Upper lobe of right lung (tissue), 1 donor: ENCODE data around the gene POFUT1. TPM values are rescaled to one million over a fixed set of nuclear protein-coding genes. Genes with fewer than 3 reads are reported as not detected.
A peak's percentile ranks its signal among the peaks of the same experiment; 100 is the strongest.

Experiments used
- ATAC-seq: fragments of 200-7000 bp; cut with Tn5 transposase; one replicate; pipeline ENCODE4 v1.9.1; 2020; ENCODE audit warnings: mild to moderate bottlenecking, moderate library complexity
- DNase-seq: peaks from one replicate; pipeline ENCODE4 v3.0.0-alpha.2; 2020
- H3K27ac ChIP-seq: fragments of 200-600 bp; one replicate; pipeline ENCODE4 v1.8.0; 2022
- H3K27me3 ChIP-seq: fragments of 200-600 bp; one replicate; pipeline ENCODE4 v1.8.0; 2022; ENCODE audit warnings: mild to moderate bottlenecking
- H3K36me3 ChIP-seq: fragments of 200-600 bp; one replicate; pipeline ENCODE4 v1.8.0; 2022
- H3K4me1 ChIP-seq: fragments of 200-600 bp; one replicate; pipeline ENCODE4 v1.8.0; 2022
- H3K4me3 ChIP-seq: fragments of 200-600 bp; one replicate; pipeline ENCODE4 v1.8.0; 2022; ENCODE audit warnings: mild to moderate bottlenecking
- H3K9me3 ChIP-seq: fragments of 200-600 bp; one replicate; pipeline ENCODE4 v1.8.0; 2022
- CTCF ChIP-seq: fragments of 200-600 bp; IDR thresholded peaks from one replicate; pipeline ENCODE4 v1.8.0; 2022; ENCODE audit warnings: antibody characterized with exemption
- intact Hi-C: fragments of 100-400 bp; cut with DNase I; formaldehyde crosslinking; loops from one replicate; pipeline ENCODE4 v1.11.0; 2022
- total RNA-seq: library from RNA; stranded (reverse); fragmentation: NEBNext Ultra II Directional; extraction: Animal tissue kit (Norgen Biotek cat#: 25700); gene quantifications from one replicate; pipeline ENCODE4 v1.2.1, GENCODE V29; 2021
- donor health status: DM: no; HTN: yes; CAD: no; lungs with severe emphysema.

The POFUT1 gene
- total RNA-seq, 1 donor from 2014 or later: 31.5 TPM

- H3K4me3 ChIP-seq: no peak overlapping the region
- H3K9me3 ChIP-seq: no peaks in the 10 kb centered on the region
- no peaks in the 10 kb centered on the region for H3K36me3 ChIP-seq
- DNase-seq (no peak), ATAC-seq (no peak)
- H3K27me3 ChIP-seq: no peaks in the 10 kb centered on the region
- H3K27ac ChIP-seq: no peak overlapping the region
- peaks cover 8% of the 10 kb centered on the region for H3K4me1 ChIP-seq
- intact Hi-C loops: no loop called here
- TF ChIP-seq CTCF: no peak
These were observed 23.6 kb upstream of the POFUT1 start for GRCh38 chr20:32183947-32184635.

- ATAC-seq (no peak), DNase-seq (no peak)
- no peak overlapping the region for H3K27ac ChIP-seq
- intact Hi-C loops: no loop called here
- TF ChIP-seq CTCF: no peak
- no peak overlapping the region for H3K4me3 ChIP-seq
- no peaks in the 10 kb centered on the region for H3K36me3 ChIP-seq
- peaks cover 15% of the 10 kb centered on the region for H3K4me1 ChIP-seq
- no peaks in the 10 kb centered on the region for H3K27me3 ChIP-seq
- H3K9me3 ChIP-seq: no peaks in the 10 kb centered on the region
These were observed 22.6 kb upstream of the POFUT1 start for GRCh38 chr20:32184961-32185603.

GRCh38 chr20:32186506-32186905, 21.2 kb upstream of the POFUT1 start:
- H3K4me1 ChIP-seq: peaks cover 22% of the 10 kb centered on the region
- no peak overlapping the region for H3K27ac ChIP-seq
- ATAC-seq (no peak), DNase-seq (no peak)
- no peaks in the 10 kb centered on the region for H3K27me3 ChIP-seq
- no peak for TF ChIP-seq CTCF
- H3K9me3 ChIP-seq: no peaks in the 10 kb centered on the region
- intact Hi-C loops: no loop called here
- no peak overlapping the region for H3K4me3 ChIP-seq
- no peaks in the 10 kb centered on the region for H3K36me3 ChIP-seq

GRCh38 chr20:32188376-32189122, 19.1 kb upstream of the POFUT1 start:
- no peak overlapping the region for H3K27ac ChIP-seq
- no peaks in the 10 kb centered on the region for H3K9me3 ChIP-seq
- intact Hi-C loops: no loop called here
- no peak for DNase-seq
- peaks cover 39% of the 10 kb centered on the region for H3K4me1 ChIP-seq
- TF ChIP-seq CTCF: no peak
- H3K4me3 ChIP-seq: no peak overlapping the region
- no peaks in the 10 kb centered on the region for H3K27me3 ChIP-seq
- ATAC-seq: no peak
- no peaks in the 10 kb centered on the region for H3K36me3 ChIP-seq

GRCh38 chr20:32189123-32189410, 18.6 kb upstream of the POFUT1 start:
- peak overlapping the region; percentile 57 for H3K4me3 ChIP-seq
- no peak for TF ChIP-seq CTCF
- no peaks in the 10 kb centered on the region for H3K9me3 ChIP-seq
- peaks cover 39% of the 10 kb centered on the region for H3K4me1 ChIP-seq
- no peaks in the 10 kb centered on the region for H3K27me3 ChIP-seq
- H3K27ac ChIP-seq: no peak overlapping the region
- DNase-seq: no peak
- intact Hi-C loops: no loop called here
- no peaks in the 10 kb centered on the region for H3K36me3 ChIP-seq
- ATAC-seq: no peak
